Fibroblast of lung (primary cell): ENCODE measurements around the gene PTK7.

ENCODE experiments used
- CTCF ChIP-seq, 2 donors: IDR thresholded peaks in 1 of 2; conservative IDR thresholded peaks in 1 of 2; 1 replicate in 1 of 2; 2 replicates in 1 of 2; pipeline ENCODE4 v1.5.1; 2011 to 2012; ENCODE audit warnings: low read length in 2 of 2, control low read depth in 1 of 2, inconsistent platforms in 1 of 2, low read depth in 1 of 2, mild to moderate bottlenecking in 1 of 2
- EZH2 ChIP-seq: IDR thresholded peaks from 2 replicates; pipeline ENCODE4 v1.5.1; 2012; ENCODE audit warnings: low read length, control low read depth, mild to moderate bottlenecking; ENCODE audit errors: missing control alignments

GRCh38 chr6:43189776-43190304 is 113.7 kb downstream of the PTK7 start:
- TF ChIP-seq CTCF (conservative IDR thresholded peaks at IDR 0.05 in 1 of 2, IDR thresholded peaks at IDR 0.05 in 1 of 2; ENCODE audit: low read depth in 1 of 2, low read length in 2 of 2) (no peak), EZH2 (no peak)
